Measurements from ENCODE around the gene RNF224. TPM values are rescaled to one million over a fixed set of nuclear protein-coding genes. Genes with fewer than 3 reads are reported as not detected.

The RNF224 gene
- total RNA-seq, 4 donors from 2014 or later = 0.34 to 2.0 (median 1.1) TPM

DNA sequence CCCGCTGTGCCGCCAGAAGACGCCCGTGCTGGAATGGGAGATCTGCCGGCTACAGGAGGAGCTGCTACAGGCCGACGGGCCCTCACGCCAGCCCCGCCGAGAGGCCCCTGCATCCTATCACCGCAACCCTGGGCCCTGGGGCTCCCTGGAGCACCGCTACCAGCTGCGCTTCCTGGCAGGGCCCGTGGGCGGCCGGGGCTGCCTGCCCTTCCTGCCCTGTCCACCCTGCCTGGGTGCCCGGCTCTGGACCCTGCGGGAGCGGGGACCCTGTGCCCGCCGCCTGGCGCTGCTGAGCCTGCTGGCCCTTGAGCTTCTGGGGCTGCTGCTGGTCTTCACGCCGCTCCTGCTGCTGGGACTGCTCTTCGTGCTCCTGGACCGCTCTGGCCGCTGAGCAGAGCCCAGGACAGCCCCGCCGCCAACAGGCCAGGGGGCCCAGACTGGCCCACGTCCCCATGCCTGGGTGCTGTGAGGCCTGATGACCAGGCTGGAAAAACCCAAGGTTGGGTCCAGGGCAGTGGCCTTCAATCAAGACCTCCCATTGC, 9.0 kb upstream of the RNF224 start:
- Histone ChIP-seq H3K4me3 (peak overlapping the region; percentile 40), H3K4me1 (peaks cover 42% of the 10 kb centered on the region)
- WGBS = 81% methylated on average over 17 of the region's 30 CpGs

DNA sequence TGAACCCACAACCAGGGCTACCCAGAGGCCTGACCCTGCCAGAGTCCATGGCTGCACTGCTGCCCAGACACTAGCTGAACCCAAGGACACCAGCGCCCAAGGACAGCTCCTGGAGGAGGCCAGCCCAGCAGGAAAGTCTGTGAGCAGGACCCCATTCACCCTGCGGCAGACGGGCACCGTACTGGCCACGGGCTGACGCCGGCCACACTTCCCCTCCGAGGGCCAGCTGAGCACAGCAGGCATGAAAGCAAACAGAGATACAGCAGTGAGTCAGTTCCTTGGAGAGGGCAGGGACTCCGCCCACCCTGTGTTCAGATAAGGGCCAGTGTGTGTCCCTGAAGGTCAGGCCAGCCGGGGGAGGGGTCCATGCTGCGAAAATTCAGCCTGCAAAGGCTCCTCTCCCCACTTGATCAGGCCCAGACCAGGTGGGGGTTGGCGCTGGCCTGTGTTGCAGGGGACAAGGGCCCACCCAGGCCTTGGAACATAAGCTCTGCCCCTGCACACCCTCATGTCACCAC, 8.5 kb upstream of the RNF224 start:
- H3K27me3 ChIP-seq = no peaks in the 10 kb centered on the region
- DNase-seq (ENCODE audit: low spot score in 2 of 2) = no peak
- peak overlapping the region; percentile 40 for H3K4me3 ChIP-seq
- peaks cover 10% of the 10 kb centered on the region for H3K36me3 ChIP-seq
- H3K9me3 ChIP-seq = no peaks in the 10 kb centered on the region
- peak overlapping the region; percentile 80 for H3K27ac ChIP-seq
- WGBS = 93% methylated on average over 4 of the region's 12 CpGs
- TF ChIP-seq, protein P1, sequence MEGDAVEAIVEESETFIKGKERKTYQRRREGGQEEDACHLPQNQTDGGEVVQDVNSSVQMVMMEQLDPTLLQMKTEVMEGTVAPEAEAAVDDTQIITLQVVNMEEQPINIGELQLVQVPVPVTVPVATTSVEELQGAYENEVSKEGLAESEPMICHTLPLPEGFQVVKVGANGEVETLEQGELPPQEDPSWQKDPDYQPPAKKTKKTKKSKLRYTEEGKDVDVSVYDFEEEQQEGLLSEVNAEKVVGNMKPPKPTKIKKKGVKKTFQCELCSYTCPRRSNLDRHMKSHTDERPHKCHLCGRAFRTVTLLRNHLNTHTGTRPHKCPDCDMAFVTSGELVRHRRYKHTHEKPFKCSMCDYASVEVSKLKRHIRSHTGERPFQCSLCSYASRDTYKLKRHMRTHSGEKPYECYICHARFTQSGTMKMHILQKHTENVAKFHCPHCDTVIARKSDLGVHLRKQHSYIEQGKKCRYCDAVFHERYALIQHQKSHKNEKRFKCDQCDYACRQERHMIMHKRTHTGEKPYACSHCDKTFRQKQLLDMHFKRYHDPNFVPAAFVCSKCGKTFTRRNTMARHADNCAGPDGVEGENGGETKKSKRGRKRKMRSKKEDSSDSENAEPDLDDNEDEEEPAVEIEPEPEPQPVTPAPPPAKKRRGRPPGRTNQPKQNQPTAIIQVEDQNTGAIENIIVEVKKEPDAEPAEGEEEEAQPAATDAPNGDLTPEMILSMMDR (IDR thresholded peaks at IDR 0.05) = no peak
- TF ChIP-seq POLR2AphosphoS5 (IDR thresholded peaks at IDR 0.05) (no peak), EP300 (IDR thresholded peaks at IDR 0.05) (no peak), POLR2A (IDR thresholded peaks at IDR 0.05) (no peak)
- peaks cover 43% of the 10 kb centered on the region for H3K4me1 ChIP-seq

More for the DNA sequence above, 9.0 kb upstream of the RNF224 start:
- H3K9me3 ChIP-seq = no peaks in the 10 kb centered on the region
- H3K27me3 ChIP-seq = no peaks in the 10 kb centered on the region
- no peak for TF ChIP-seq POLR2AphosphoS5 (IDR thresholded peaks at IDR 0.05)
- H3K27ac ChIP-seq = peak overlapping the region; percentile 80
- DNase-seq (ENCODE audit: low spot score in 2 of 2) = no peak
- H3K36me3 ChIP-seq = peaks cover 10% of the 10 kb centered on the region

DNA sequence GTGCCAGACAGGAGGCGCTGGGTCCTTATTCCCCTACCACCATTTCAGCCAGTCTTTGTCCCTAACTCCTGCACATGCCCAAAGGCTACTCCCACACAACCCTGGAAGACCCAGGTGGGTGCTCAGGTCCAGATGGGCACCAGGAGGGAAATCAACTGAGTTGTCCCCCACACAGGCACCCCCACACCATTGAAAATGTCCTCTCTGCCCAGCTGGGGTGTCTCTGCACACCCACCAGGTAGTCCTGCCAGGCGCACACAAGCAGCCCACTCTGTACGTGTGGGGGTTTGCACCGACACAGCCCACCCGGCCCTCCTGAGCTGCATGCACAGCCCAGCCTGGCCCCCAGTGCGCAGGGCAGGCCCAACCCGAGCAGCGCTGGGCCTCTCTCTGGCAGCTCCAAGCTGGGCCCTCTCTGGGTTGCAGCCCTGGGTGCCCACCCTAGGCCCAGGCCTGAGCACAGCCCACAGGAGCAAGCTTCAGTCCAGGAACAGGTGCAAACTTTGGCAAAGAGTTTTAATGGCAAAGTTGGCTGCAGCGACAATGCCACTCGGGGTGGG, 7.5 kb upstream of the RNF224 start:
- no peak for DNase-seq (ENCODE audit: low spot score in 2 of 2)
- H3K27me3 ChIP-seq = no peaks in the 10 kb centered on the region
- H3K4me3 ChIP-seq = no peak overlapping the region
- no peaks in the 10 kb centered on the region for H3K9me3 ChIP-seq
- H3K4me1 ChIP-seq = peaks cover 53% of the 10 kb centered on the region
- TF ChIP-seq EP300 (IDR thresholded peaks at IDR 0.05) (no peak), POLR2AphosphoS5 (IDR thresholded peaks at IDR 0.05) (no peak), POLR2A (IDR thresholded peaks at IDR 0.05) (no peak)
- TF ChIP-seq, protein P1 (IDR thresholded peaks at IDR 0.05) = no peak
- no peak overlapping the region for H3K27ac ChIP-seq
- 94% methylated on average over 3 of the region's 10 CpGs for WGBS
- H3K36me3 ChIP-seq = peaks cover 4% of the 10 kb centered on the region

DNA sequence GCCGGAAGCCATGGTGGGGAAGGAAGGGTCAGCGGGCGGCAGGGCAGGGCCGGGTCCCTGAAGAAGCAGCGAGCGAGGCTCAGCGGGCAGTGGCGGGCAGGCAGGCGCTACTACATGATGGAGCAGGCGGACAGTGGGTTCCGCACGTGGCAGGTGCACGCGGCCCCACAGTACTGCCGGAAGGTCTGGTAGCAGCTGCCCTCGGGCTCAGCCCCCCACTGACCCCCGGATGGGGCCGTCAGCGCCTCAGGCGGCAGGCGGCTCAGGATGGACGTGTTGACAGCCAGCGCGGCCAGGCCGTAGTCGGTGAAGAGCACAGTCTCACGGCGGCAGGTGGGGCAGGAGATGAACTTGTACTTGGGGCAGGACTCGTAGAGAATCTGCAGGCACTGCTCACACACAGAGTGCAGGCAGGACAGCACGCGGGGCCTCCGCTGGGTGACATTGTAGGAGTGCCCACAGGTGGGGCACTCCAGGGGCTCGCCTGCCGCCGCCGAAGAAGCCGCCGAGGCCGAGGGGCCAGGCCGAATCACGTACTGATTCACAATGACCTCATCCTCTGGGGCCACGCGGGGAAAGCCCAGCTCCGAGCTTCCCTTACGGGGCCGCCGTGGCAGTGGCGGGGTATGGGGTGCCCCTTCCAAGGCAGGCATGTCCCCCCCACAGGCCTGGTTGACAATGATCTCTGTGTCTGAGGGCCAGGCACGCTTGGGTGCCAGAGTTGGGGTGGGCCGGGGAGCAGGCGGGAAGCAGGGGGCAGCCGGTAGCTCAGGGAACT, 6.8 kb upstream of the RNF224 start:
- DNase-seq (ENCODE audit: low spot score in 2 of 2) = no peak
- Histone ChIP-seq H3K4me3 (no peak overlapping the region), H3K4me1 (peaks cover 58% of the 10 kb centered on the region), H3K27ac (no peak overlapping the region), H3K27me3 (no peaks in the 10 kb centered on the region), H3K36me3 (no peaks in the 10 kb centered on the region), H3K9me3 (no peaks in the 10 kb centered on the region)
- TF ChIP-seq POLR2A (IDR thresholded peaks at IDR 0.05) (no peak), POLR2AphosphoS5 (IDR thresholded peaks at IDR 0.05) (no peak), EP300 (IDR thresholded peaks at IDR 0.05) (no peak)
- TF ChIP-seq, protein P1 (IDR thresholded peaks at IDR 0.05) = no peak
- WGBS = 94% methylated on average over 14 of the region's 52 CpGs

DNA sequence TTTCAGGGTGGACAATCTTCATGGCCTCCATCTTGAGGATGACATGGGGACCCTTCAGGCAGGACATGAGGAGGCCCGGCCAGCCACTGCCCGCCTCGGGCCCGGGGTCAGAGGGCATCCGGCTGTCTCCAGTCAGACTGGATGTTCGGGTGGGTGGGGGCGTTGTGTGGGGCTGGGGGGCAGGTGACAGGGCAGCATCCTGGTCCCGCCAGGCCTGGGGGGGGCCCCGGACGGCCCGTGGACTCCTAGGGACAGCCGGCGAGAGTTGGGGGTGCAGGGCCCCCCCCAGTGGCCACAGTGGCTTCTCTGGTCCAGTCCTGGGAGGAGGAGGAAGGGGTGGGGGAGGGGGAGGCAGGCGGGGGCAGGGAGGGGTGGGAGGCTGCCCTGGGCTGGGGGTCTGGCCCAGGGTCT, 6.2 kb upstream of the RNF224 start:
- H3K36me3 ChIP-seq = no peaks in the 10 kb centered on the region
- no peak overlapping the region for H3K4me3 ChIP-seq
- DNase-seq (ENCODE audit: low spot score in 2 of 2) = no peak
- TF ChIP-seq EP300 (IDR thresholded peaks at IDR 0.05) (no peak), POLR2AphosphoS5 (IDR thresholded peaks at IDR 0.05) (no peak), POLR2A (IDR thresholded peaks at IDR 0.05) (no peak)
- TF ChIP-seq, protein P1 (IDR thresholded peaks at IDR 0.05) = no peak
- H3K27ac ChIP-seq = no peak overlapping the region
- H3K27me3 ChIP-seq = no peaks in the 10 kb centered on the region
- no peaks in the 10 kb centered on the region for H3K9me3 ChIP-seq
- WGBS = no CpG with 5 or more reads among the region's 14 CpGs
- H3K4me1 ChIP-seq = peaks cover 64% of the 10 kb centered on the region

All from suprapubic skin (tissue), 4 donors.